Vagina (tissue), 2 donors: ENCODE measurements around the gene ITGAE. TPM values are rescaled to one million over a fixed set of nuclear protein-coding genes. Genes with fewer than 3 reads are reported as not detected.
"Not testable (repeated sequence)": the region's sequence is repeated elsewhere in the genome, so short reads cannot be mapped to it uniquely, and the experiment has no call there.

Experiments used
- DNase-seq, 2 donors: peaks; one replicate each; pipeline ENCODE4 v3.0.0-alpha.2; 2017; ENCODE audit errors: extremely low spot score in 2 of 2
- H3K27ac ChIP-seq: fragments of 200-600 bp; sonication (generic); one replicate; pipeline ENCODE4 v1.5.1; 2019
- H3K27me3 ChIP-seq: fragments of 200-600 bp; sonication (generic); one replicate; pipeline ENCODE4 v1.5.1; 2019
- H3K36me3 ChIP-seq, 2 donors: fragments of 200-600 bp; sonication (generic); one replicate each; pipeline ENCODE4 v1.5.1; 2017 to 2019
- H3K4me1 ChIP-seq: fragments of 200-600 bp; sonication (generic); one replicate; pipeline ENCODE4 v1.5.1; 2019
- H3K4me3 ChIP-seq, 2 donors: fragments of 200-600 bp; sonication (generic); 1 replicate in 1 of 2; 2 replicates in 1 of 2; pipeline ENCODE4 v1.5.1; 2016 to 2019
- H3K9me3 ChIP-seq: fragments of 200-600 bp; sonication (generic); one replicate; pipeline ENCODE4 v1.5.1; 2019
- CTCF ChIP-seq, 3 experiments: fragments of 450-650 bp in 2 of 3; fragments of 200-600 bp in 1 of 3; sonication (generic) in 1 of 3; IDR thresholded peaks; one replicate each; pipeline ENCODE4 v1.5.1; 2017 to 2019; ENCODE audit warnings: antibody characterized with exemption in 3 of 3, mild to moderate bottlenecking in 2 of 3, moderate library complexity in 2 of 3
- POLR2A ChIP-seq, 2 donors: fragments of 450-650 bp; IDR thresholded peaks; one replicate each; pipeline ENCODE4 v1.6.1; 2017; ENCODE audit warnings: antibody characterized with exemption in 2 of 2, mild to moderate bottlenecking in 2 of 2, moderate library complexity in 2 of 2
- POLR2AphosphoS5 ChIP-seq, 2 donors: sonication (generic); formaldehyde crosslinking; IDR thresholded peaks; one replicate each; pipeline ENCODE4 v1.9.0; 2017; ENCODE audit warnings: antibody characterized with exemption in 2 of 2, mild to moderate bottlenecking in 2 of 2, low read depth in 1 of 2; ENCODE audit not compliant: insufficient read depth in 1 of 2
- intact Hi-C: fragments of 100-400 bp; cut with DNase I; formaldehyde crosslinking; loops from one replicate; pipeline ENCODE4 v1.15.1; 2023
- total RNA-seq: library from RNA; depleted of rRNA; stranded (reverse); fragments of >200 nt; gene quantifications from one replicate; pipeline ENCODE4 v1.2.3, GENCODE V29; 2016

The ITGAE gene
- total RNA-seq, 1 donor from 2014 or later: 30.9 TPM

DNA sequence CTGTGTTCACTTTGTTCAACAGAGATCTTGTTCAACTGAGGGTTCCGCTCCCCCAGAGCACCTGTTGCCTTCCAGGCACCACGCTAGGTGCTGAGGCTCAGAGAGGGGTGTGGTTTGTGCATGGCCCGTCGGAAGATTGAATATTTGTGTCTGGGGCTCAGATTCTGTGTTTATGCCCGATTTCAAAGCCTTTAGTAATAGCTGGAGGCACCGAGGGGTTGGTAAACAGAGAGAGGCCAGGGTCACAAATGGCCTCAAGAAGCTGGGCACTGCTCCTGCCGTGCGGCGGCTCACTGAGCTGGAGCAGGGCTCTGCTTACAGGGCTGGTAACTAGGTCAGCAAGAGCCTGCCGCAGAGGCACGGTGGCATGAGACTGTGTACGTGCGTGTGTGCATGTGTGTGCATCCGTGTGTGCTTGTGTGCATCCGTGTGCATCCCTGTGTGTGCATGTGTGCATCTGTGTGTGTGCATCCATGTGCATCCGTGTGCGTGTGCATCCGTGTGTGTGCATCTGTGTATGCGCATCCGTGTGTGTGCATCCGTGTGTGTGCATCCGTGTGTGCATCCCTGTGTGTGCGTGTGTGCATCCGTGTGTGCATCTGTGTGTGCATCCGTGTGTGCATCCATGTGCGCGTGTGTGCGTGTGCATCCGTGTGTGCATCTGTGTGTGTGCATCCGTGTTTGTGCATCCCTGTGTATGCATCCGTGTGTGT is 5.4 kb downstream of the ITGAE start:
- Histone ChIP-seq H3K9me3 (no peaks in the 10 kb centered on the region), H3K4me1 (peaks cover 12% of the 10 kb centered on the region), H3K27ac (no peak overlapping the region), H3K36me3 (no peaks in the 10 kb centered on the region), H3K4me3 (no peak overlapping the region), H3K27me3 (no peaks in the 10 kb centered on the region)
- no peak for DNase-seq
- TF ChIP-seq POLR2A (IDR thresholded peaks at IDR 0.05): no peak
- TF ChIP-seq POLR2AphosphoS5 (IDR thresholded peaks at IDR 0.05; ENCODE audit: insufficient read depth in 1 of 2, low read depth in 1 of 2): no peak
- TF ChIP-seq CTCF (IDR thresholded peaks at IDR 0.05): no peak
- intact Hi-C loops: no loop called here

GRCh38 chr17:3794557-3795389 is 6.2 kb downstream of the ITGAE start:
- Histone ChIP-seq H3K27me3 (no peaks in the 10 kb centered on the region), H3K4me3 (no peak overlapping the region), H3K27ac (no peak overlapping the region), H3K4me1 (peaks cover 12% of the 10 kb centered on the region), H3K9me3 (no peaks in the 10 kb centered on the region), H3K36me3 (no peaks in the 10 kb centered on the region)
- TF ChIP-seq POLR2AphosphoS5 (IDR thresholded peaks at IDR 0.05; ENCODE audit: insufficient read depth in 1 of 2, low read depth in 1 of 2) (no peak), POLR2A (IDR thresholded peaks at IDR 0.05) (no peak), CTCF (IDR thresholded peaks at IDR 0.05) (no peak)
- no peak for DNase-seq
- intact Hi-C loops: no loop called here

DNA sequence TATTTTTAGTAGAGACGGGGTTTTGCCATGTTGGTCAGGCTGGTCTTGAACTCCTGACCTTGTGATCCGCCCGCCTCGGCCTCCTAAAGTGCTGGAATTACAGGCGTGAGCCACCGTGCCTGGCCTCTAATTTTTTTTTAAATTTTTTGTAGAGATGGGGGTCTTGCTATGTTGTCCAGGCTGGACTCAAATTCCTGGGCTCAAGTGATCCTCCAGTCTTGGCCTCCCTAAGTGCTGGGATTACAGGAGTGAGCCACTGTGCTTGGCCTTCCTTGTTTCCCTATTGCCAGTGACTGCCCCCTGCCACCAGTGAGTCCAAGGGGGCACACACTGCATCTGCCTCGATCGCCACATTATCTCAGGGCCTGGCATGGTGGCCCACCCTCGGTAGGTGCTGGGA is 6.8 kb downstream of the ITGAE start:
- H3K27ac ChIP-seq, H3K36me3 ChIP-seq, H3K27me3 ChIP-seq, intact Hi-C loops, H3K9me3 ChIP-seq, DNase-seq, H3K4me3 ChIP-seq: not testable (repeated sequence)
- H3K4me1 ChIP-seq: peaks cover 12% of the 10 kb centered on the region

GRCh38 chr17:3793258-3793657 is 7.7 kb downstream of the ITGAE start:
- intact Hi-C loops, H3K27ac ChIP-seq, H3K36me3 ChIP-seq, DNase-seq, H3K27me3 ChIP-seq, H3K9me3 ChIP-seq, H3K4me3 ChIP-seq: not testable (repeated sequence)
- H3K4me1 ChIP-seq: peaks cover 12% of the 10 kb centered on the region

- no peak for DNase-seq
- Histone ChIP-seq H3K9me3 (no peaks in the 10 kb centered on the region), H3K36me3 (no peaks in the 10 kb centered on the region), H3K27ac (no peak overlapping the region), H3K4me3 (no peak overlapping the region), H3K4me1 (peaks cover 12% of the 10 kb centered on the region), H3K27me3 (no peaks in the 10 kb centered on the region)
- intact Hi-C loops: no loop called here
- TF ChIP-seq POLR2AphosphoS5 (IDR thresholded peaks at IDR 0.05; ENCODE audit: insufficient read depth in 1 of 2, low read depth in 1 of 2): no peak
- TF ChIP-seq POLR2A (IDR thresholded peaks at IDR 0.05): no peak
- TF ChIP-seq CTCF (IDR thresholded peaks at IDR 0.05): no peak
These were observed 8.5 kb downstream of the ITGAE start for GRCh38 chr17:3792481-3792880.

- intact Hi-C loops: no loop called here
- Histone ChIP-seq H3K27ac (no peak overlapping the region), H3K36me3 (no peaks in the 10 kb centered on the region), H3K4me3 (no peak overlapping the region), H3K9me3 (no peaks in the 10 kb centered on the region), H3K4me1 (peaks cover 12% of the 10 kb centered on the region), H3K27me3 (no peaks in the 10 kb centered on the region)
- TF ChIP-seq POLR2AphosphoS5 (IDR thresholded peaks at IDR 0.05; ENCODE audit: insufficient read depth in 1 of 2, low read depth in 1 of 2): no peak
- no peak for DNase-seq
These were observed 12.8 kb downstream of the ITGAE start for GRCh38 chr17:3788200-3788599.

DNA sequence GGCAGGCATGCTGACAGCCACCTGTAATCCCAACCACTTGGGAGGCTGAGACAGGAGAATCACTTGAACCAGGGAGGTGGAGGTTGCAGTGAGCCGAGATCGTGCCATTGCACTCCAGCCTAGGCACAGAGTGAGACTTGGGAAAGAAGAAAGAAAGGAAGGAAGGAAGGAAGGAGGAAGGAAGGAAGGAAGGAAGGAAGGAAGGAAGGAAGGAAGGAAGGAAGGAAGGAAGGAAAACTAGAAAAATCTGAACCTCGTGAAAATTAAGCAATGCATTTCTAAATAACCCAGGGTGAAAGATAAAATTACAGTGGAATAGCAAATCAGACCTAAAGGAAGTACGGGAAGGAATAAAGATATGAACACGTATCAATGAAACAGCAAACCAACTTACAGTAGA is 15.7 kb downstream of the ITGAE start:
- H3K27me3 ChIP-seq, H3K27ac ChIP-seq, intact Hi-C loops, H3K4me1 ChIP-seq, H3K4me3 ChIP-seq, H3K36me3 ChIP-seq, DNase-seq, H3K9me3 ChIP-seq: not testable (repeated sequence)
